Measurements from ENCODE around the gene ADD1. TPM values are rescaled to one million over a fixed set of nuclear protein-coding genes. Genes with fewer than 3 reads are reported as not detected.

Gene ADD1
- total RNA-seq, 1 experiment from 2014 or later: 163 TPM

GRCh38 chr4:2824329-2824835 is 19.3 kb upstream of the ADD1 start:
- Histone ChIP-seq H4K5ac (ENCODE audit: insufficient read length, low read depth, low read length) (no peak overlapping the region), H2BK120ac (ENCODE audit: low read depth, low read length, poor library complexity, severe bottlenecking) (no peak overlapping the region), H2BK12ac (ENCODE audit: insufficient read length, low read depth, low read length) (no peak overlapping the region), H2BK5ac (ENCODE audit: insufficient read length, low read length) (no peak overlapping the region), H4K91ac (ENCODE audit: insufficient read length, low read depth, low read length) (no peak overlapping the region), H3K27me3 (ENCODE audit: insufficient read depth, low read length) (no peaks in the 10 kb centered on the region), H3K9me3 (ENCODE audit: control insufficient read depth, low read depth, low read length) (no peaks in the 10 kb centered on the region), H3K4me2 (ENCODE audit: insufficient read depth, insufficient read length, low read length) (no peak overlapping the region), H2AK5ac (ENCODE audit: insufficient read length, low read length) (no peak overlapping the region), H3K18ac (ENCODE audit: insufficient read length, low read depth, low read length) (no peak overlapping the region), H2BK15ac (ENCODE audit: low read depth, low read length) (no peak overlapping the region), H4K20me1 (ENCODE audit: control insufficient read depth, insufficient read depth, insufficient read length) (peaks cover 6% of the 10 kb centered on the region), H3K4ac (ENCODE audit: low read depth, low read length) (no peak overlapping the region), H3K79me2 (ENCODE audit: insufficient read depth, low read length) (no peaks in the 10 kb centered on the region), H3K23ac (ENCODE audit: insufficient read length, low read depth, low read length) (no peak overlapping the region), H3K4me1 (ENCODE audit: insufficient read depth, low read length) (no peaks in the 10 kb centered on the region), H3T11ph (ENCODE audit: low read length) (no peak overlapping the region), H3K9ac (ENCODE audit: extremely low read depth, insufficient read length, low read length) (no peak overlapping the region), H3K79me1 (ENCODE audit: insufficient read depth, low read depth, low read length, poor library complexity, severe bottlenecking) (no peaks in the 10 kb centered on the region), H3K23me2 (ENCODE audit: insufficient read length, low read depth, low read length, poor library complexity, severe bottlenecking) (no peaks in the 10 kb centered on the region), H3K27ac (ENCODE audit: insufficient read length, low read depth, low read length) (no peak overlapping the region), H2AFZ (ENCODE audit: low read length) (no peak overlapping the region), H4K8ac (replicated peaks; ENCODE audit: insufficient read length, low read depth, low read length) (no peak overlapping the region), H3K56ac (ENCODE audit: insufficient read length, low read depth, low read length) (no peak overlapping the region), H2BK20ac (ENCODE audit: low read depth, low read length, poor library complexity, severe bottlenecking) (no peak overlapping the region), H3K14ac (ENCODE audit: insufficient read depth, low read length) (no peak overlapping the region)
- WGBS (ENCODE audit: extremely low coverage, insufficient read length, low lambda C conversion rate): no CpG with 5 or more reads among the region's 24 CpGs
- Mint-ChIP-seq H3K36me3 (ENCODE audit: insufficient read depth in 1 of 3, low read depth in 3 of 3) (peaks cover 29 to 66% (median 52%) of the 10 kb centered on the region in 3 experiments; a peak in 6 of 7 replicates), H3K4me1 (peaks cover 11 to 13% of the 10 kb centered on the region in 2 experiments), H3K4me3 (no peak overlapping the region), H3K27ac (no peak overlapping the region), H3K27me3 (ENCODE audit: low read depth) (no peaks in the 10 kb centered on the region), H3K9me3 (no peaks in the 10 kb centered on the region; a peak in 2 of 5 replicates)
- no peak for TF ChIP-seq CTCF (conservative IDR thresholded peaks at IDR 0.05)
- no peak for DNase-seq
